Amygdala (tissue), 56 donors: Measurements from ENCODE around the gene DCDC2C.
A peak's percentile ranks its signal among the peaks of the same experiment; 100 is the strongest.
"Not testable (repeated sequence)": the region's sequence is repeated elsewhere in the genome, so short reads cannot be mapped to it uniquely, and the experiment has no call there.

ENCODE experiments used
- DNase-seq, 56 donors: peaks; one replicate each; lab custom pipeline; 2025; lab: John Stamatoyannopoulos, UW

The DCDC2C gene

DNA sequence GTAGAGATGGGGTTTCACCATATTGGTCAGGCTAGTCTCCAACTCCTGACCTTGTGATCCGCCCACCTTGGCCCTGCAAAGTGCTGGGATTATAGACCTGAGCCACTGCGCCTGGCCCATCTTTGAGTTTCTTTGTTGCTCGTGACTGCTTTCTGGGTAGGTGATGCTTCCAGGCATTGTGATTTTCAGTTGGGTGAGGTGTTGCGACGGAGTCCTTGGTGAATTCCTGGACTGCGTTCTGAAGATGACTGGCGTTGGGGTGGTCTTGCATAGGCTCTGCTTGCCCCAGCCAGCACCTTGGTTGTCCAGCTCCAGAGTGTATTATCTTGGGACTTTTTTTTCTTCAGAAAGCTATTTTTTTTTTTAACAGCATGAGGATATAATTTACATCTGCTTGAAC is 103.4 kb downstream of the DCDC2C start:
- no peak for DNase-seq

GRCh38 chr2:3807853-3808252 is 104.5 kb downstream of the DCDC2C start:
- no peak for DNase-seq

- DNase-seq: no peak
These were observed 111.4 kb downstream of the DCDC2C start for GRCh38 chr2:3814706-3815245.

GRCh38 chr2:3817144-3817543 is 113.8 kb downstream of the DCDC2C start:
- DNase-seq: not testable (repeated sequence)

DNA sequence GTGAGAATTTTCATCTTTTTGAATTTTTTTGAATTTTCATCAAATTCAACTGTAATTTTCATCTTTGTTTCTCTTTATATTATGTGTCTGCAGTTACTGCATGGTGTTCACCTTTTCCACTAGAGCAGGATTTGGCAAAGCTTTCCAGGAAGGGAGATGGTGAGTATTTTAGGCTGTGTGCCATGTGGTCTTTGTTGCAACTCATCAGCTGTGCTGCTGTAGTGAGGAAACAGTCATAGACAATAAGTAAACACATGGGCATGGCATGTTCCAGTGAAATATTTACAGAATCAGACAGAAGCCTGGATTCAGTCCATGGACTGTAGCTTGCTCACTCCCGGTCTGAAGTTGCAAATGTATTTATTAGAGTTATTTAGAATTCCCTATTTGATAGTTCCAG is 120.4 kb downstream of the DCDC2C start:
- no peak for DNase-seq

DNA sequence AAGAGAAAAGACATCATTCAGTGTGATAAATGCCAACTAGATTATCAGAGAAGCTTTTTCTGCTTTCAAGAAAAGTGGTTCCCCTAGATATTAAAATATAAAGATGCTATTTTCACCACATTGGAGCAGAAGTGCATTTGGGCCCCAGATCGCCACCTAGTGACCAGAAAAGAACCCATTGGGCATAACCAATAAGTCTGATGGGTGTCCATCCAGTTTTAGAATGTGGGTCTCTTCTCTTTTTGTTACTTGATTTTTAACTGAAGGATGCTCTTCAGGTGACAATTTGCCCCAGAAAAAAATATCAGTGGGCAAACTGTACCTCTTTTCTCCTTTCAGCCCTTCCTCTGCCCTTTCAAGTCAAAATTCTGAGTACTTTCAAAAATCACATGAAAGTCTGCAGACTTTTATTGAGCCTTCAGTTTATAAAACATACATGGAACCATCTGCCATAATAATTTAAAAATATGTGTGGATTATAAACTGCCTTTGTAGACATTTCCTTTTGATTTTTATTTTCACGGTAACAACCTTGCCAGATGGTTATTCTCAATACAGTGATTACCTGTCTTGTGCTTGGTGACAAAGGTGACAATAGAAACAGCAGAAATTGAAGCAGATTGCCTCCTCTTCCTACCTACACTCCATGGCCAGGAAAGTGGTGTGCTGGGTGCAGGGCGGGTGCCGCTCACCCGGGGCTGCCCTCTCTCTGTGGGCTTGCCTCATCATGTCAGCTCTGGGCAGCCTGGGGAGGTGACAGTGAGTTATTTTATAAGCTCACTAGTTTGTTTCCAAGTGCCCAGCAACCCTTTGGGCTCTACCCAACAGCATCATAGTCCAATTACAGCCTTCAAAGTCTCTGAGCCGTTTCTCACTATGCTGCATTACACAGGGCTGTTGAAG is 124.5 kb downstream of the DCDC2C start:
- peak in 1 of 56 donors; percentile 29 for DNase-seq

- DNase-seq: no peak
These were observed 127.4 kb downstream of the DCDC2C start for GRCh38 chr2:3830796-3831195.

DNA sequence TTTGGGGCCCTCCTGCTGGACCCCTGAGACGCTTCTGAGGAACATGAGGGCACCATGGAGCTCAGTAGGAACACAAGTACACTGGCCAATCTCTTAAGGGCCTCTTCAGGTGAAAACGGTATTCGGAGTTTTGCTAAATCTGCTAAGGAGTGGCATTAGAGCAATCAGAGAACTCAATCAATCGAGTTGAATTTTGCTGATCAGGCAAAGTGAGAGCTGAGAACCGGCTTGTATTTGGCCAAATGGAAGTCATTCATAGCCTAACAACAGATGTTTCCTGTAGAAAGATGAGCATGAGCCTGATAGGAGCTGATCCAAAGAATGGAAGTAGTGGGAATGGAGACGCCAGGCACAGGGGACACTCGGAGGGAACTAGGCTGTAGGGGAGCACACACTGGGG is 133.7 kb downstream of the DCDC2C start:
- DNase-seq: no peak

DNA sequence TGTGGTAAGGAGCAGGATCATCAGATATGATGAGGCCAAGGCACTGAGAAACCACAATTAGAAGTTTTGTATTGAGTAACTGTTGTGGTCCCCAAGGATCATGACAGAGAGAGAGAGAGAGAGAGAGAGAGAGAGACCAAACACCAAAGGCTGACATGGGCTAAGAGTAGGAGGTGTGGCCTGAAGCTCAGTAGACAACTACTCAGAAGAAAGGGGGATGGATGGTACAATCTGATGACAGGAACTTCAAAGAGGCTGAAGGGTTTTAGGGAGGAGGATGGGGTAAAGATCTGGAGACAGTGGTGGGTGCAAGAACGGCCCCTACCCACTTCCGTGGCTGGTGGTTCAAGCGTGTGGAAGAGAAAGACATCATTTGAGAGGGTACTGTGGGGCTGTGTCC is 135.0 kb downstream of the DCDC2C start:
- no peak for DNase-seq

DNA sequence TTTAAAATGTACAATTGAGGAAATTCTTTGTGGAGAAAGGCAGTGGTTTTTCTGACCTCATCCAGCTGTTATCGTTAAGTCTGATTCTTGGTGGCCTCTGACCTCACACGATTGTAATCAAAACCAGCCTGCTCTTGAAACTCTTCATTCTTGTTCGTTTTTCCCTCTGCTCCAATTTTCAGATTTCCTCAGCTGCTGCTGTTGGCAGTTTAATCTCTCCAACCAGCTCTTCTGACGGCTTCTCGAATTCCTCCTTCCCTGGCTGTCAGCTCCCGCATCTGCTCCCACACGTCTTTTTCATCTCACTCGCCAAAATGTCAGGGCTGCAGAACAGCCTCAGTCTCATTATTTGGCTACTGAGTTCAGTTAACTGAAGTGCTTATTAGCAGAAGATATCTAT is 136.1 kb downstream of the DCDC2C start:
- DNase-seq: peak in 4 of 56 donors; percentile 2 to 8 (median 5)

GRCh38 chr2:3840611-3841155 is 137.3 kb downstream of the DCDC2C start:
- no peak for DNase-seq

DNA sequence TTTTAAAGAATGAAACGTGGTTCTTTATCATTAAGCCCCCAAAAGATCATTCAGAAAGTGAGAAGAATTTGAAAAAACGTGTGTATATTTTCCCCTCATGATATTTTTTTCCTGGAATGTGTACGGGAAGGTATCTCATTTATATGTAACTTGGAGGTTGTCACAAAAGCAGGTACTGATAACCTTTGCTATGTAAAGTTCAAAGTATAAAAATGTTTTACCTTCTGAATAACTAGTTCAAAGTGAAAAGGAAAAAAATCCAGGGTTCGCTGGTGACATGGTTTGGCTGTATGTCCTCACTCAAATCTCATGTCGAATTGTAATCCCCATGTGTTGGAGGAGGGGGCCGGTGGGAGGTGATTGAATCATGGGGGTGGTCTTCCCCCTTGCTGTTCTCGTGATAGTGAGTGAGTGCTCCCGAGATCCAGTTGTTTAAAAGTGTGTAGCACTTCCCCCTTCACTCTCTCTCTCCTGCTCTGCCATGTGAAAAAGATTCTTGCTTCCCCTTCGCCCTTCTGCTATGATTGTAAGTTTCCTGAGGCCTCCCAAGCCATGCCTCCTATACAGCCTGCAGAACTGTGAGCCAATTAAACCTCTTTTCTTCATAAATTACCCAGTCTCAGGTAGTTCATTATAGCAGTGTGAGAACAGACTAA is 144.2 kb downstream of the DCDC2C start:
- no peak for DNase-seq

DNA sequence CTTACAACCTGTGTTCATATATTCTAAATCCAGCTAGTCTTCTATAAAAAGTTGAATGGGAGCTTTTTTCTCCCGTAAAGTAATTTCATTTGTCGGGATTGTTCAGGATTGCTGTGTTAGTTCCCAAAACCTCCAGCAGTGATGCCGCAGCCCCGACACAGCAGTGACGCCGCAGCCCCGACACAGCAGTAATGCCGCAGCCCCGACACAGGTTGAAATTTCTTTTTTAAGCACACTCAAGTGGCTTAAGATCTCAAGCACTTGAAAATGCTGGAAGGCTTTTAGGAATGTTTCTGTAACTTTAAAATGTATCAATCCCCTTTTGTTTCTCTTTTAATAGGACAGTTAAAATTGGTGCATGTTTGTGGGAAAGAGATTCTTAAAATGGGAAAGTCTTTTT is 145.4 kb downstream of the DCDC2C start:
- DNase-seq: no peak

GRCh38 chr2:3849213-3849612 is 145.8 kb downstream of the DCDC2C start:
- no peak for DNase-seq

DNA sequence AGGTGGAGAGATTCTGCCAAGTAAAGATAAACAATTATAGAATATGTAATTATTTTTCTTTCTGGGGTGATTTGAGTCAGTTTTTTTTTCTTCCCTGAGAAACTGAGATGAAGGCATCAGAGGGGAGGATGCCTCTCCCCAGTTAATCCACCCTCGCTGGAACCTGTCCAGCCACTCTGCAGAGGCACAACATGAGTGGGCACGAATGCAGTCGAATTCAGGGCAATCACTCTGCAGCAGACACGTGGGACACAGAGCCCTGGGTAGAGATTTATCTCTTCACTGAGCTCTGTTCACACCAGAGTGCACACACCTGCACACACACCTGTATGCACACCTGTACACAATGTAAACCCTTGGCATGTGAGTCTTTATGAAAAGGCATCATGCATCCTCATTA is 154.2 kb downstream of the DCDC2C start:
- DNase-seq: peak in 1 of 56 donors; percentile 16

DNA sequence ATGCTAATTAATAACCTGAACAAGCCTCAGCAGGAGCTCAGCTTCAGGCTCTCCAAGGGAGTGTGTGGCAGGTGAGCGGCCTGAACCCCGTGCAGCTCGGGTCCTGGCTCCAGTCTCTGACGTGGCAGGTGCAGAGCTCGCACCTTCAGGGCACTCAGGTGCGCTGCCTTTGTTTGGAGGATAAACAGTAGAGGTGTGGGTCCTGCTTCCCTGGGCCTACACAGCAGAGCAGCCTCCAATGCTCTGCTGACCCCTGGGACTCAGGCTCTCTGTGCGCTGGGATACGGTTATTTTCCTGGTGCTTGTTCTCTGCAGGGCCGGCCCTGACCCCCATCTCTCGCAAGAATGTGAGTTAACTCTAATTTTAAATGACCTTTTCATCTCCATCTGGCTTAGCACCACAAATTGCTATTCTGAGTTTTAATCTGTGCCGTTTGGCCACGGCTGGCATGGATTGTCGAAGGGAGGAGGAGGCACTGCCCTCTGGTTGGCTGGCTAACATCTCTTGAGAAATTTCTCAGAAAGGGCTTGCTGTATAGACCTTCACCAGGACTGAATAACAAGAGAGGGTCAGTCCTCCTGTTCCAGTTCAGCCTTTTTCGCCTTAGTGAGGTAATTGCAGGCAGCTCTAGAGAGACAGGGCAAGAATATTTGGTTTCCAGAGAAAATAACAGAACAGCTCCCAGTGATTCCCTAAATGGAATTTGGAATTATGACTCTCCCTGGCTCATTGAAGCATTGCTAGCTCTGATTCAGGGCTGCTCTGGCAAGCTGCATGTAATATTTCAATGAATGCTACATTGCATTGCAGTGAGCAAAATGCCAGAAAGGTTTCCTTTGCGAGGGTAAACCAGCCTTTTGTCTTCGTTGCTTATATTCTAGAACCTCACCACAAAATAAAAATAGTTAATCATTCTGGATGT is 161.8 kb downstream of the DCDC2C start:
- DNase-seq: no peak

- no peak for DNase-seq
These were observed 164.1 kb downstream of the DCDC2C start for GRCh38 chr2:3867469-3867868.

DNA sequence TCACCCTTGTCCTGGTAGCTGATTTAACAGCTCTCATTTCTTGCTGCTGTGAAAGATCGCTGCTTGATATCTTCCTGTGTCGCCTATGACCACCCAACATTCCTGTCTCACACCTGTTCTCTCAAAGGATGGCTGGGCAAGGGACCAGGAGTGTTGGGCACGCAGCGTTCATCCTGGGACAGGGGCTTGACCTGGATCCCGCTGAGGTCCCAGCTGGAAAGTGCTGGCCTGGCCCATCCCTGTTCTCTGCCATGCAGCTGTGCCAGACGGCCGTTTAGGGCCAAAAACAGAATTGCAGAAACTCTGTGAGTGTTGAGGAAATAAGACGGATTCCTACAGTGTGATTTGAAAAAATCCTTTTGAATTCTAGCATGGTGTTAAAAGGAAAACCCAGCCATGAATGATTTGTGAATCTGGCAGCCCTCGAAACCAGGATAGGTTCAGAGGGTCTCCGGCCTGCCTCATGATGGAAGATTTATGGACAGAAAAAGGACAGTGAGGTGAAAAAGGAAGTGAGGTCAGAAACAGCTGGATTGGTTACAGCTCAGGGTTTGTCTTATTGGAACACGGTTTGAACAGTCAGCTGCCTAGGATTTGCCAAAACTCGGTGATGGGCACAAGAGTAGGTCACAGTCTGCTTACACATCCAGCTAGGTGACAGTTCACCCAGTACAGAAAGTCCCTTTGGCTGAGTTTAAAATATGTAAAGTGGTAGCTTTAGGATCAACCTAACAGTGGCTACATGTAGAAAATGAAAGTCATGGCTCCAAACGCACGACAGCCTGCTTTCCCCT is 164.8 kb downstream of the DCDC2C start:
- DNase-seq: no peak

DNA sequence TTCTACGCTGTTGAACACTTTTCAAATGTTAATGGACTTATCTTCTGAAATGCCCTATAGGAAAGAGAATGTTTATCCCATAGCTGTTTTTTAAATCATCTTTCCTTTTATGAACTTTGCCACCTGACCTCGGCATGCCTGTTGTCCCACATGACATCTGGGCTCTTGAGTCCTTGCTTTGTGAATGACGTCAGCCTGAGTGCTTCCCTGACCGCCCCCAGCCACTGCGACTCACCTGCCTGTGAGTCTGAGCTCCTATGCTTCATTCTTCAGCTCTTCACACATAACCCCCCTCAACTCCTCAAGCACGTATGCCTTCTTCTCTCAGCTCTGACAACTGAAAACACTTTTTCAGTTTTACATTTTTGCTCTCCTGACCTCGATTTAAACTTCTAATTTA is 166.8 kb downstream of the DCDC2C start:
- DNase-seq: no peak

- DNase-seq: no peak
These were observed 167.6 kb downstream of the DCDC2C start for GRCh38 chr2:3871002-3871401.
